Endothelial cell of umbilical vein (primary cell): Measurements from ENCODE around the gene SUMO4. TPM values are rescaled to one million over a fixed set of nuclear protein-coding genes. Genes with fewer than 3 reads are reported as not detected.

Experiments used
- BruUV-seq: library from RNA; stranded (reverse); fragments of 400-500 nt; replicated peaks from 2 replicates; lab custom pipeline; 2021; lab: Mats Ljungman, UMichigan
- CTCF ChIA-PET: fragments of 300-600, 350-600 bp; sonication (Branson Sonifier 250); formaldehyde crosslinking; loops from one replicate; lab custom pipeline; 2021; ENCODE audit warnings: antibody characterized with exemption, inconsistent platforms; lab: Charles Lee
- POLR2A ChIA-PET: fragments of 300-600, 350-600 bp; sonication (Branson Sonifier 250); formaldehyde crosslinking; loops from one replicate; lab custom pipeline; 2021; ENCODE audit warnings: antibody characterized with exemption, inconsistent platforms; lab: Charles Lee
- DNase-seq: peaks from one replicate; pipeline ENCODE4 v3.0.0-alpha.2; 2011; ENCODE audit warnings: low read depth, low spot score
- FAIRE-seq: peaks from 2 replicates; lab custom pipeline; 2011; peaks lifted over from hg19 to GRCh38; lab: Jason Lieb, UNC
- H2AFZ ChIP-seq: 2 replicates; pipeline ENCODE4 v1.6.0; 2012; ENCODE audit warnings: low read depth, low read length, control low read depth, inconsistent platforms
- H3K27ac ChIP-seq: 2 replicates; pipeline ENCODE4 v1.5.1; 2011; ENCODE audit warnings: low read depth, mild to moderate bottlenecking, control low read depth, low read length, moderate library complexity; ENCODE audit not compliant: insufficient read depth
- H3K27me3 ChIP-seq, 2 experiments: 2 replicates each; pipeline versions ENCODE4 v1.6.0 to v1.6.1; 2011; ENCODE audit warnings: low read length in 2 of 2, mixed read lengths in 1 of 2; ENCODE audit not compliant: control insufficient read depth in 2 of 2, insufficient read depth in 2 of 2
- H3K36me3 ChIP-seq, 2 experiments: 2 replicates in 1 of 2; 3 replicates in 1 of 2; pipeline ENCODE4 v1.5.1; 2011; ENCODE audit warnings: low read length in 2 of 2, mild to moderate bottlenecking in 1 of 2, moderate library complexity in 1 of 2; ENCODE audit not compliant: control insufficient read depth in 2 of 2, insufficient read depth in 2 of 2; ENCODE audit errors: extremely low read depth in 1 of 2
- H3K4me1 ChIP-seq: 3 replicates; pipeline ENCODE4 v1.5.1; 2011; ENCODE audit warnings: mild to moderate bottlenecking, low read length; ENCODE audit not compliant: control insufficient read depth, insufficient read depth; ENCODE audit errors: extremely low read depth
- H3K4me2 ChIP-seq: 2 replicates; pipeline ENCODE4 v1.6.1; 2011; ENCODE audit warnings: low read length, control low read depth, mixed read lengths; ENCODE audit not compliant: insufficient read depth
- H3K4me3 ChIP-seq, 3 experiments: fragments of 200-600 bp in 1 of 3; sonication (generic), shearing (Covaris generic) in 1 of 3; replicated peaks in 1 of 3; 2 replicates each; pipeline ENCODE4 v1.5.1; 2011 to 2016; ENCODE audit warnings: control low read depth in 3 of 3, low read length in 3 of 3, mild to moderate bottlenecking in 2 of 3, inconsistent platforms in 1 of 3, low read depth in 1 of 3, moderate library complexity in 1 of 3; ENCODE audit not compliant: insufficient read depth in 1 of 3
- H3K79me2 ChIP-seq: 2 replicates; pipeline ENCODE4 v1.6.0; 2012; ENCODE audit warnings: low read length, inconsistent platforms; ENCODE audit not compliant: control insufficient read depth, insufficient read depth
- H3K9ac ChIP-seq: replicated peaks from 2 replicates; pipeline ENCODE3; 2011; ENCODE audit warnings: low read length, control low read depth; ENCODE audit not compliant: insufficient read depth; ENCODE audit errors: extremely low read depth
- H3K9me1 ChIP-seq: replicated peaks from 3 replicates; pipeline ENCODE4 v1.6.0; 2011; ENCODE audit warnings: mild to moderate bottlenecking, low read length; ENCODE audit not compliant: control insufficient read depth, insufficient read depth; ENCODE audit errors: extremely low read depth
- H3K9me3 ChIP-seq: replicated peaks from 2 replicates; pipeline ENCODE4 v1.5.1; 2012; ENCODE audit warnings: low read length, inconsistent platforms; ENCODE audit not compliant: control insufficient read depth, insufficient read depth
- H4K20me1 ChIP-seq: replicated peaks from 2 replicates; pipeline ENCODE3; 2011; ENCODE audit warnings: mild to moderate bottlenecking, low read length; ENCODE audit not compliant: control insufficient read depth, insufficient read depth; ENCODE audit errors: extremely low read depth
- CTCF ChIP-seq, 2 donors: IDR thresholded peaks; 1 replicate in 1 of 2; 2 replicates in 1 of 2; pipeline ENCODE4 v1.5.1; 2011; ENCODE audit warnings: low read length in 2 of 2, mild to moderate bottlenecking in 2 of 2, moderate library complexity in 2 of 2, control low read depth in 1 of 2, inconsistent platforms in 1 of 2, low read depth in 1 of 2; ENCODE audit not compliant: insufficient read depth in 1 of 2; ENCODE audit errors: extremely low read depth in 1 of 2
- EZH2 ChIP-seq: IDR thresholded peaks from 2 replicates; pipeline ENCODE4 v1.6.1; 2012; ENCODE audit warnings: borderline replicate concordance, low read depth, mild to moderate bottlenecking, moderate library complexity, low read length, inconsistent platforms; ENCODE audit not compliant: severe bottlenecking
- FOS ChIP-seq: IDR thresholded peaks from 2 replicates; pipeline ENCODE4 v1.6.1; 2011; ENCODE audit warnings: mild to moderate bottlenecking, low read length, moderate library complexity, borderline replicate concordance; ENCODE audit not compliant: insufficient read depth
- GATA2 ChIP-seq: IDR thresholded peaks from 2 replicates; pipeline ENCODE4 v1.7.0; 2011; ENCODE audit warnings: low read depth, mild to moderate bottlenecking, moderate library complexity, mixed read lengths, low read length; ENCODE audit not compliant: insufficient read length, insufficient read depth
- JUN ChIP-seq: IDR thresholded peaks from 2 replicates; pipeline ENCODE4 v1.6.1; 2011; ENCODE audit warnings: borderline replicate concordance, low read depth; ENCODE audit not compliant: insufficient read length, insufficient read depth
- MAX ChIP-seq: IDR thresholded peaks from 2 replicates; pipeline ENCODE4 v1.6.1; 2011; ENCODE audit not compliant: insufficient read depth, insufficient read length
- MYC ChIP-seq: IDR thresholded peaks from one replicate; pipeline ENCODE4 v1.6.1; 2011; ENCODE audit warnings: mild to moderate bottlenecking, low read depth, low read length
- POLR2A ChIP-seq: IDR thresholded peaks from 2 replicates; pipeline ENCODE4 v1.6.1; 2012; ENCODE audit warnings: low read depth, mild to moderate bottlenecking, control low read depth, low read length
- POLR2AphosphoS5 ChIP-seq: IDR thresholded peaks from 2 replicates; pipeline ENCODE4 v1.6.1; 2012; ENCODE audit warnings: low read depth, mild to moderate bottlenecking, control low read depth, low read length, moderate library complexity; ENCODE audit not compliant: insufficient read depth
- dilution Hi-C: fragments of 300-500 bp; cut with MboI; formaldehyde crosslinking; loops from one replicate; pipeline ENCODE4 v1.15.0; 2019; ENCODE audit warnings: low sequenced_read_pairs; ENCODE audit not compliant: extremely low pct_ligation_motif_present
- intact Hi-C: fragments of 100-400 bp; cut with micrococcal nuclease; formaldehyde crosslinking; loops from one replicate; pipeline ENCODE4 v1.10.0; 2022
- polyA plus RNA-seq, 4 experiments: library from polyadenylated mRNA; depleted of rRNA in 3 of 4; stranded (reverse) in 3 of 4; unstranded in 1 of 4; fragments of >200 nt; gene quantifications; 2 replicates each; pipeline versions ENCODE4 v1.2.1 to v1.2.3, GENCODE V29; 2011 to 2012; ENCODE audit warnings: missing spikeins in 1 of 4
- total RNA-seq: library from RNA; stranded (reverse); gene quantifications from 2 replicates; pipeline ENCODE4 v1.2.3, GENCODE V29; 2021

Gene SUMO4
- total and polyA plus RNA-seq, 2 donors (not counting 3 experiments of a cell fraction or from before 2014, with no cell fraction given), result 0.10 to 2.6 TPM

- Histone ChIP-seq H3K27me3 (no peaks in the 10 kb centered on the region), H3K9me1 (no peaks in the 10 kb centered on the region), H3K4me3 (no peak overlapping the region), H3K9me3 (no peaks in the 10 kb centered on the region), H3K4me1 (no peaks in the 10 kb centered on the region), H3K36me3 (no peaks in the 10 kb centered on the region), H3K27ac (no peak overlapping the region), H3K9ac (no peak overlapping the region), H3K79me2 (peaks cover 79% of the 10 kb centered on the region), H3K4me2 (no peak overlapping the region), H2AFZ (no peak overlapping the region), H4K20me1 (peaks cover 11% of the 10 kb centered on the region)
- DNase-seq, result no peak
- dilution Hi-C loops, result no loop called here
- ChIA-PET CTCF (interaction anchor here (0.6 kb wide), 1 partner anchor 10 kb away, joined by 3 read pairs; no protein-coding TSS in a partner anchor), POLR2A (no interaction called here)
- TF ChIP-seq GATA2 (no peak), MYC (no peak), EZH2 (no peak), FOS (no peak), POLR2A (no peak), CTCF (IDR thresholded peaks at IDR 0.05; ENCODE audit: extremely low read depth in 1 of 2, insufficient read depth in 1 of 2, low read depth in 1 of 2, low read length in 2 of 2) (no peak), MAX (no peak), JUN (no peak), POLR2AphosphoS5 (no peak)
- BruUV-seq, result no TSS peak
- intact Hi-C loops, result no loop called here
- FAIRE-seq, result no peak
These were observed 43.8 kb upstream of the SUMO4 start for GRCh38 chr6:149356081-149356750.
